Activated CD4-positive, alpha-beta memory T cell treated with anti-CD3 and anti-CD28 coated beads, Interleukin-2, amount 10 ng/mL, durations not matched to agents 7 days and 5 days (primary cell): ENCODE results near the gene SPIRE2. TPM values are rescaled to one million over a fixed set of nuclear protein-coding genes. Genes with fewer than 3 reads are reported as not detected.
"Not testable (repeated sequence)": the region's sequence is repeated elsewhere in the genome, so short reads cannot be mapped to it uniquely, and the experiment has no call there.

Source experiments
- CTCF ChIA-PET: fragments of 350-600 bp; sonication (Branson Sonifier 250); formaldehyde crosslinking; loops from one replicate; lab custom pipeline; 2021; ENCODE audit warnings: antibody characterized with exemption, inconsistent platforms; lab: Charles Lee
- POLR2A ChIA-PET: fragments of 350-600 bp; sonication (Branson Sonifier 250); formaldehyde crosslinking; loops from one replicate; lab custom pipeline; 2021; ENCODE audit warnings: antibody characterized with exemption; lab: Charles Lee
- DNase-seq: peaks from one replicate; pipeline ENCODE4 v3.0.0-alpha.2; 2020
- H3K27ac Mint-ChIP-seq: one replicate; pipeline ENCODE4 v1.8.0; 2021; ENCODE audit warnings: mild to moderate bottlenecking, mixed read lengths
- H3K27me3 Mint-ChIP-seq: one replicate; pipeline ENCODE4 v1.8.0; 2021; ENCODE audit warnings: mixed read lengths
- H3K36me3 Mint-ChIP-seq: one replicate; pipeline ENCODE4 v1.8.0; 2021; ENCODE audit warnings: low read depth, mixed read lengths
- H3K4me1 Mint-ChIP-seq: one replicate; pipeline ENCODE4 v1.8.0; 2021; ENCODE audit warnings: mixed read lengths
- H3K4me3 Mint-ChIP-seq: one replicate; pipeline ENCODE4 v1.8.0; 2021; ENCODE audit warnings: mild to moderate bottlenecking, mixed read lengths
- H3K9me3 Mint-ChIP-seq: one replicate; pipeline ENCODE4 v1.8.0; 2021; ENCODE audit warnings: mixed read lengths
- total RNA-seq, 2 experiments: library from RNA; stranded (reverse); gene quantifications; one replicate each; pipeline ENCODE4 v1.2.3, GENCODE V29; 2021

SPIRE2 gene
- total RNA-seq, 2 experiments from 2014 or later = 1.6 to 1.8 TPM

DNA sequence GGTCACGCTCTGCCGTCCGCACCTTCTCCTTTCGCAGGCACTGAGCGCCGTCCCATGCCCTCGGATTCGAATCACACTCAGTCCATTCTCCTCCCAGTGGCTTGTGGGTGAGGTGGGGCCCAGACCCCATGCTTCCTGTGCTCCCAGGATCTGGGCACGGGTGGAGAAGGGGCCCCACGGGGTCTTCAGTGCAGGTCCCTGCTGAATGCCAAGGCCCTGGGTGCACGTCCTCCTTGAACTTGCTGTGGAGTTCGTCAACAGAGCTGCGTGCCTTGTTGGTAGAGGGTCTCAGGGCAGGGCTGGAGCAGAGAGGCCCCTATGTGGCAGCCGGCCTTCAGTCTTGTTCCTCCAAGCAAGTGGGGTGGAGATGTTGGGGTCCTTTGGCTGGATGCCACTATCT lies 83.1 kb downstream of the SPIRE2 start:
- Mint-ChIP-seq H3K4me1 (peaks cover 12% of the 10 kb centered on the region), H3K36me3 (peaks cover 43% of the 10 kb centered on the region), H3K27ac (no peak overlapping the region), H3K9me3 (no peaks in the 10 kb centered on the region), H3K4me3 (no peak overlapping the region), H3K27me3 (no peaks in the 10 kb centered on the region)
- POLR2A ChIA-PET = interaction anchor here (1.3 to 1.7 kb wide), 2 partner anchors 7 to 12 kb away, joined by 3 to 6 read pairs; partner anchors contain the start of gene MC1R
- CTCF ChIA-PET = interaction anchor here (1.5 to 2.1 kb wide), 3 partner anchors 11 to 205 kb away, joined by 4 to 11 read pairs (median 11); partner anchors contain the start of gene TUBB3
- DNase-seq = no peak

DNA sequence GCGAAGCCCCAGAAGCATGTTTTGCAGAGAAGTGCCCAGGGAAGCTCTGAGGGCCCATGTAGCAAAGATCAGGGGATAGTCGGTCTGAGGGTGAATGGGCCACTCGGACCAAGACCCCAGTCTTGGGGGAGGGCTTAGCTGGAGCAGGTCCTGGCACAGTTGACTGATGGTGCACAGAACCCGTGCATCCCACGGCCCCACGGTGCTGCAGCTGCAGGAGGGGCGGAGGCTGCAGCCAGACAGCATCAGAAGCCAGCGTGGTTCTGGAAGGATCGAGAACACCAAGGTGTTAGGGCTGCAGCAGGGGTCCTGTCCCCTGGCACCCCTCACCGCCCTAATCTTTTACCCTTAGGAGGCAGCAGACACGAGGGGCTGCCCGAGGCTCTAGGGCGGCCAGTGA lies 83.9 kb downstream of the SPIRE2 start:
- Mint-ChIP-seq H3K9me3 (no peaks in the 10 kb centered on the region), H3K4me3 (no peak overlapping the region), H3K27ac (no peak overlapping the region), H3K27me3 (no peaks in the 10 kb centered on the region), H3K36me3 (peaks cover 35% of the 10 kb centered on the region), H3K4me1 (peaks cover 12% of the 10 kb centered on the region)
- POLR2A ChIA-PET = no interaction called here
- DNase-seq = no peak
- CTCF ChIA-PET = no interaction called here

DNA sequence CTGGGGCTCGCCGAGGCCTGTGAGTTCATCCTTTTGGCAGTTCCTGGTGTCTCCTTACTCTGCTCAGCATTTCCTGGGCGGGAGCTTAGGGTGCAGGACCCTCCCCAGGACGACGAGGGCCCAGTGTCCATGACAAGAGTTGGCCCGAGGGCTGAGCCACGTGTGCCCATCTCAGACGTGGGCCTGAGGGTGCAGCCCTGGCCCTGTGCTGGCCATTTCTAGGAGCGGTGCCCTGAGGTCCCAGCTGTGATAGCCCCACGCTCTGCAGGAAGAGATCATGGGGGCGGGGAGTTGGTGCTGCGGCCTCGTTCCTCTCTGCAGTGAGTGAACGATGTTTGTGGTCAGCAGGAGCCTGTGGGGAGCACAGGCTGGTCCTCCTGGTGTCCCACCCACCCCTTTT lies 84.4 kb downstream of the SPIRE2 start:
- POLR2A ChIA-PET = no interaction called here
- CTCF ChIA-PET = interaction anchor here (0.6 kb wide), 1 partner anchor 86 kb away, joined by 3 read pairs; no protein-coding TSS in a partner anchor
- H3K4me3 Mint-ChIP-seq = no peak overlapping the region
- no peaks in the 10 kb centered on the region for H3K9me3 Mint-ChIP-seq
- H3K27me3 Mint-ChIP-seq = no peaks in the 10 kb centered on the region
- DNase-seq = no peak
- no peak overlapping the region for H3K27ac Mint-ChIP-seq
- peaks cover 35% of the 10 kb centered on the region for H3K36me3 Mint-ChIP-seq
- peaks cover 17% of the 10 kb centered on the region for H3K4me1 Mint-ChIP-seq

DNA sequence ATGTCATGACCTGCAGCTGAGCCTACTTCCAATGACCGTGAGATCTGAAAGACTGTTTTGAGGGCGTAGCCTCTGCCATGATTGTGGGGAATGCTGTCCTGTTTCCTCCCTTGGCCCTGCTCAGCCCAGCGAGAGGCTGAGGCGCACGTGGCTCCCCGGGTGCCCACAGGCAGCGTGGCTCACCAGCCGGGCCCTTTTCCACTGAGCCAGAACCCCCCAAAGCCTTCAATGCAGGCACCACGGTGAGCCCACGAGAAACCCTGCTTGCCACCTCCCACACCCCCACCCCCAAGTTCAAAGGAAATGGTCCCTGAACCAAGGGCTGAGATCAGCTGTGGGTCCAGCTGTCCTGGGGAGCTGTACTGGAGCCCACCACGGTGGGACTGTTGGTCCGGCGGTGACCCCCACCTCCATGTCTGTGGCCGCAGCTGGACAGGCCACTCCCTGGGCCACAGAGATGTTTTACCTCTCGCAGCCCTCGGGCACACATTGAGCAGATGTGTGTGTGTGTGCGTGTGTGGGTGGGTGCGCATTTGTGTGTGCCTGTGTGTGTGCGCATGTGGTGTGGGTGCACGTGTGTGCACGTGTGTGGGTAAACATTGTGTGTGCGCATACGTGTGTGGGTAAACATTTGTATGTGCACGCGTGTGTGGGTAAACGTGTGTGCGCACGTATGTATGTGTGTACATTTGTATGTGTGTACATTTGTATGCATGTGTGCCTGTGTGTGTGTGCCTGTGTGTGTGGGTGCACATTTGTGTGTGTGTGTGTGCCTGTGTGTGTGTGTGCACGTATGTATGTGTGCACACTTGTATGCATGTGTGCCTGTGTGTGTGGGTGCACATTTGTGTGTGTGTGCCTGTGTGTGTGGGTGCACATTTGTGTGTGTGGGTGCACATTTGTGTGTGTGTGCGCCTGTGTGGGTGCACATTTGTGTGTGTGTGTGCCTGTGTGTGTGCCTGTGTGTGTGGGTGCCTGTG lies 85.4 kb downstream of the SPIRE2 start:
- peaks cover 34% of the 10 kb centered on the region for H3K36me3 Mint-ChIP-seq
- DNase-seq = no peak
- POLR2A ChIA-PET = no interaction called here
- peaks cover 2% of the 10 kb centered on the region for H3K27me3 Mint-ChIP-seq
- H3K9me3 Mint-ChIP-seq = no peaks in the 10 kb centered on the region
- CTCF ChIA-PET = interaction anchor here (0.6 kb wide), 2 partner anchors 85 to 99 kb away, joined by 3 read pairs; no protein-coding TSS in a partner anchor
- H3K4me3 Mint-ChIP-seq = no peak overlapping the region
- no peak overlapping the region for H3K27ac Mint-ChIP-seq
- H3K4me1 Mint-ChIP-seq = peaks cover 26% of the 10 kb centered on the region

DNA sequence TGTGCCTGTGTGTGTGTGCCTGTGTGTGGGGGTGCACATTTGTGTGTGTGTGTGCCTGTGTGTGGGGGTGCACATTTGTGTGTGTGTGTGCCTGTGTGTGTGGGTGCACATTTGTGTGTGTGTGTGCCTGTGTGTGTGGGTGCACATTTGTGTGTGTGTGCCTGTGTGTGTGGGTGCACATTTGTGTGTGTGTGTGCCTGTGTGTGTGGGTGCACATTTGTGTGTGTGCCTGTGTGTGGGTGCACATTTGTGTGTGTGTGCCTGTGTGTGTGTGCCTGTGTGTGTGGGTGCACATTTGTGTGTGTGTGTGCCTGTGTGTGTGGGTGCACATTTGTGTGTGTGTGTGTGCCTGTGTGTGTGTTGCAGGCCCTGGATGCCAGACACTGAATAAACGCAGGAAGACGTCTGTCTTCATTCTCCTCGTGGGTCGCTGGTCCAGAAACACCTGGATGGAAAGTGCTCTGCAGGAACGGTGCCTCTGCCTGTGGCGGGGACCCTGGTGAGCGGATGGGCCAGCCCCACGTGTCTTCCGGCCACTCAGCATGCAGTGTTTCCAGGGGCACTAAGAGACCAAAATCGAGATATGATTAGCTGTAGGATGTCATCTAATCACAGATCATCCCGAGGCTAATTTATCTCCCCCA lies 86.5 kb downstream of the SPIRE2 start:
- POLR2A ChIA-PET, H3K4me3 Mint-ChIP-seq, DNase-seq, H3K9me3 Mint-ChIP-seq, CTCF ChIA-PET, H3K27ac Mint-ChIP-seq: not testable (repeated sequence)
- peaks cover 33% of the 10 kb centered on the region for H3K4me1 Mint-ChIP-seq
- H3K27me3 Mint-ChIP-seq = peaks cover 11% of the 10 kb centered on the region
- H3K36me3 Mint-ChIP-seq = peaks cover 26% of the 10 kb centered on the region

DNA sequence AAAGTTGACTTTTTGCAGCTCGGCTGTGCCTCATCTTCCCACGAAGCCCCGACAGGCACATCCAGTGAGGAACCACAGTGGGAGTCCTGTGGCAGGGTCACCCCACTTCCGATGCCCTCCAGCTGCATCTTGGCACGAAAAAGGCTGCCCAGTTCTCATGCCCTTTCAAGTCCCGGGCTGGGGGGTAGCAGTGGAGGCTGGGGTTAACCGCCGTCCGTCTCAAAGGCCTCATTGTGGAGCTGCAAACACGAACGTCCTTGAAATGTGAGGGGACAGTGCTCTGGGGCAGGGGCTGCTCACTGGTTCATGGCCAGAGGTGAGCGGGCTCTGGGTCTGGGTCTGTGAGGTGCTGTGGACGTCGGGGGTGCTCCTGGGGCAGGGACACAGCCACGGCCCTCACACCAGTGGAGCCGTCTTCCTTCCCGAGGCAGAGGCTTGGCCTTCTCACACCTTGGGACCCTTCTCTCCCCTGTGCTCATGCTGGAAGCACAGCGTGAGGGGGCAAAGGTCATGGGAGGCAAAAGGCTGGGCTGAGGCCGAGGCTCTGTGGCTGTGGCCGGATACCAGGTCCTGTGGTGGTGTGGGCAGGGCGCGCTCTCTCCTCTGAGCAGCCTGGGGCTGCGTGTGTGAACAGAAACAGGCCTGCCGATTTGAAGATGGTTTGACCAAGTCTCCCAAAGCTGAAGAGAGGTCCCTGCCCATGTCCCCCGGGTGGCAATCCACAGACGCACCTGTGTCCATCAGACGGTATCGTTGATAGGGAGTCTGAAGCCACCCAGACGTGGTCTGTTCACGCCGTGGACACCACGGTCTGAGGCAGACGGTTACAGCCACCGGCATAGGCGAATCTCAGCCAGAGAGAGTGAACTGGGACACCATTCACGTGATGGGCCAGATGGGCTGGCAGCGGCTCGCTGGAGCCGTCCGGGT lies 87.3 kb downstream of the SPIRE2 start:
- H3K4me3 Mint-ChIP-seq = no peak overlapping the region
- no peaks in the 10 kb centered on the region for H3K9me3 Mint-ChIP-seq
- H3K36me3 Mint-ChIP-seq = peaks cover 18% of the 10 kb centered on the region
- no peak overlapping the region for H3K27ac Mint-ChIP-seq
- ChIA-PET POLR2A (no interaction called here), CTCF (no interaction called here)
- no peak for DNase-seq
- H3K4me1 Mint-ChIP-seq = peaks cover 33% of the 10 kb centered on the region
- peaks cover 18% of the 10 kb centered on the region for H3K27me3 Mint-ChIP-seq

DNA sequence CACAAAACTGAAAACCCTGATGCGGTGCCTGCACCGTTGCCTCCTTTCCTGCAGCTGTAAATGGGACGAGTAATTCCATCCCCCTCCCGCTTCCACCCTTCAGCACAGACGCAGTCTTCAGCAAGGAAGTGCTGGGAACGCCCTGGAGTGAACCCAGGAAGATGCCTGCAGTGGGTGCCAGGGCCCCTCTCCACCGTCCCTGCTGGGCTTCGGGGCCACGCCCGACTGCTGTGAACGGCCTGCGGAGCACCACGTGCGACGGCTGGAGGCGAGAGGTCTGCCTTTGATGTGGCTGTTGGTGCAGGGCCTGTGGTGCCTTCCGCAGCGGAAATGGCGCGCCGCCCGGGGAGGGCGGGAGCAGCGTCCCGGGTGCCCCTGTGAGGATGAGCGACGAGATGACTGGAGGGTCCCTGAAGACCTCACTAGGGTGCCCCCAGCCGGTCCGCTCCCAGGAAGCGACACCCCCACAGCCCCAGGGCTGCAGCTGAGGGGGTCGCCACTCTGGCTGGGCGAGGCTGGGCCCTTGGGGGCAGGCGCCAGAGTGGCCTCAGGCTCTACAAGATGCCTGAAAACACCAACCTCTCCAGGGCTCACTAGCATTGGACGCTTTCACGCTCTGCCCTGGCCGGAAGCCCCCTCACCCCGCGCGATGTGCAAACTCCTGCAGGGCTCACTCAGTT lies 89.6 kb downstream of the SPIRE2 start:
- H3K27me3 Mint-ChIP-seq = peaks cover 29% of the 10 kb centered on the region
- CTCF ChIA-PET = interaction anchor here (0.6 to 1.0 kb wide), 2 partner anchors 8 to 1446 kb away, joined by 5 read pairs; no protein-coding TSS in a partner anchor
- no peaks in the 10 kb centered on the region for H3K9me3 Mint-ChIP-seq
- H3K27ac Mint-ChIP-seq = peak overlapping the region; percentile 71
- POLR2A ChIA-PET = interaction anchor here (1.0 to 3.4 kb wide), 3 partner anchors 10 to 46 kb away, joined by 3 to 21 read pairs (median 8); partner anchors contain the start of gene TCF25
- H3K4me1 Mint-ChIP-seq = peaks cover 52% of the 10 kb centered on the region
- peak; percentile 92 for DNase-seq
- peaks cover 7% of the 10 kb centered on the region for H3K36me3 Mint-ChIP-seq
- peak overlapping the region; percentile 66 for H3K4me3 Mint-ChIP-seq

DNA sequence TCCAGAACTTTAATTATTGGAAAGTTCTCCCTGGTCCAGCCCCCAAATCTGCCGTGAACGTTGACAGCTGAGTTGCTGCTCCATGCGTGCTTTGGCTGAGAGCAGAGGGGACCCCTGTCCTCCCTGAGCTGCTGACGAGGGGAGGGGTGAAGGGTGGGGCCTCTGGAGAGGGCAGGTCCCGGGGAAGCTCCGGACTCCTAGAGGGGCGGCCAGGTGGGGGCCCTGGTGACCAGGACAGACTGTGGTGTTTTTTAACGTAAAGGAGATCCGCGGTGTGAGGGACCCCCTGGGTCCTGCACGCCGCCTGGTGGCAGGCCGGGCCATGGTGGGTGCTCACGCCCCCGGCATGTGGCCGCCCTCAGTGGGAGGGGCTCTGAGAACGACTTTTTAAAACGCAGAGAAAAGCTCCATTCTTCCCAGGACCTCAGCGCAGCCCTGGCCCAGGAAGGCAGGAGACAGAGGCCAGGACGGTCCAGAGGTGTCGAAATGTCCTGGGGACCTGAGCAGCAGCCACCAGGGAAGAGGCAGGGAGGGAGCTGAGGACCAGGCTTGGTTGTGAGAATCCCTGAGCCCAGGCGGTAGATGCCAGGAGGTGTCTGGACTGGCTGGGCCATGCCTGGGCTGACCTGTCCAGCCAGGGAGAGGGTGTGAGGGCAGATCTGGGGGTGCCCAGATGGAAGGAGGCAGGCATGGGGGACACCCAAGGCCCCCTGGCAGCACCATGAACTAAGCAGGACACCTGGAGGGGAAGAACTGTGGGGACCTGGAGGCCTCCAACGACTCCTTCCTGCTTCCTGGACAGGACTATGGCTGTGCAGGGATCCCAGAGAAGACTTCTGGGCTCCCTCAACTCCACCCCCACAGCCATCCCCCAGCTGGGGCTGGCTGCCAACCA lies 90.4 kb downstream of the SPIRE2 start, which contains the start of gene MC1R:
Gene MC1R (plus strand): TSS at position 410 of the 895 bp plus-strand sequence. CDS start 397 bp downstream, at position 807.
- ChIA-PET CTCF (interaction anchor here (1.0 kb wide), 1 partner anchor 8 kb away, joined by 5 read pairs; no protein-coding TSS in a partner anchor), POLR2A (interaction anchor here (1.0 to 3.4 kb wide), 2 partner anchors 8 to 45 kb away, joined by 6 to 21 read pairs; partner anchors contain the start of gene TCF25)
- Mint-ChIP-seq H3K4me1 (peaks cover 52% of the 10 kb centered on the region), H3K27me3 (peaks cover 29% of the 10 kb centered on the region), H3K36me3 (peaks cover 2% of the 10 kb centered on the region), H3K9me3 (no peaks in the 10 kb centered on the region), H3K27ac (peak within 1 kb of the TSS; percentile 71), H3K4me3 (peak within 1 kb of the TSS; percentile 66)
- no peak for DNase-seq

DNA sequence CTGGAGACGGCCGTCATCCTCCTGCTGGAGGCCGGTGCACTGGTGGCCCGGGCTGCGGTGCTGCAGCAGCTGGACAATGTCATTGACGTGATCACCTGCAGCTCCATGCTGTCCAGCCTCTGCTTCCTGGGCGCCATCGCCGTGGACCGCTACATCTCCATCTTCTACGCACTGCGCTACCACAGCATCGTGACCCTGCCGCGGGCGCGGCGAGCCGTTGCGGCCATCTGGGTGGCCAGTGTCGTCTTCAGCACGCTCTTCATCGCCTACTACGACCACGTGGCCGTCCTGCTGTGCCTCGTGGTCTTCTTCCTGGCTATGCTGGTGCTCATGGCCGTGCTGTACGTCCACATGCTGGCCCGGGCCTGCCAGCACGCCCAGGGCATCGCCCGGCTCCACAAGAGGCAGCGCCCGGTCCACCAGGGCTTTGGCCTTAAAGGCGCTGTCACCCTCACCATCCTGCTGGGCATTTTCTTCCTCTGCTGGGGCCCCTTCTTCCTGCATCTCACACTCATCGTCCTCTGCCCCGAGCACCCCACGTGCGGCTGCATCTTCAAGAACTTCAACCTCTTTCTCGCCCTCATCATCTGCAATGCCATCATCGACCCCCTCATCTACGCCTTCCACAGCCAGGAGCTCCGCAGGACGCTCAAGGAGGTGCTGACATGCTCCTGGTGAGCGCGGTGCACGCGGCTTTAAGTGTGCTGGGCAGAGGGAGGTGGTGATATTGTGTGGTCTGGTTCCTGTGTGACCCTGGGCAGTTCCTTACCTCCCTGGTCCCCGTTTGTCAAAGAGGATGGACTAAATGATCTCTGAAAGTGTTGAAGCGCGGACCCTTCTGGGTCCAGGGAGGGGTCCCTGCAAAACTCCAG lies 91.5 kb downstream of the SPIRE2 start:
- no peak for DNase-seq
- H3K4me1 Mint-ChIP-seq = peaks cover 55% of the 10 kb centered on the region
- ChIA-PET POLR2A (interaction anchor here (3.4 kb wide), 1 partner anchor 47 kb away, joined by 21 read pairs; the partner anchor contains the start of gene TCF25), CTCF (interaction anchor here (1.5 kb wide), 1 partner anchor 10 kb away, joined by 3 read pairs; no protein-coding TSS in a partner anchor)
- no peaks in the 10 kb centered on the region for H3K9me3 Mint-ChIP-seq
- peak overlapping the region; percentile 35 for H3K27ac Mint-ChIP-seq
- peaks cover 36% of the 10 kb centered on the region for H3K27me3 Mint-ChIP-seq
- peak overlapping the region; percentile 21 for H3K4me3 Mint-ChIP-seq
- H3K36me3 Mint-ChIP-seq = peaks cover 2% of the 10 kb centered on the region

DNA sequence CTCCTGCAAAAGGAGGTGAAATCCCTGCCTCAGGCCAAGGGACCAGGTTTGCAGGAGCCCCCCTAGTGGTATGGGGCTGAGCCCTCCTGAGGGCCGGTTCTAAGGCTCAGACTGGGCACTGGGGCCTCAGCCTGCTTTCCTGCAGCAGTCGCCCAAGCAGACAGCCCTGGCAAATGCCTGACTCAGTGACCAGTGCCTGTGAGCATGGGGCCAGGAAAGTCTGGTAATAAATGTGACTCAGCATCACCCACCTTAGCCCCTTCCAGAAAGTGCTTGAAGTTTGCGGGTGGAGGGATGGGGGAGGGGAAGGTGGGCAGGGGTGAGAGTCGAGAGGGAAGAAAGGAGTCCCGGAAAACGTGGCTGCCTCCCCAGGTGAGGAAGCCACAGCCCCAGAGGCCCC lies 92.4 kb downstream of the SPIRE2 start:
- peaks cover 59% of the 10 kb centered on the region for H3K4me1 Mint-ChIP-seq
- H3K36me3 Mint-ChIP-seq = no peaks in the 10 kb centered on the region
- DNase-seq = no peak
- CTCF ChIA-PET = interaction anchor here (1.5 kb wide), 1 partner anchor 11 kb away, joined by 3 read pairs; no protein-coding TSS in a partner anchor
- POLR2A ChIA-PET = no interaction called here
- H3K9me3 Mint-ChIP-seq = no peaks in the 10 kb centered on the region
- peaks cover 41% of the 10 kb centered on the region for H3K27me3 Mint-ChIP-seq
- no peak overlapping the region for H3K27ac Mint-ChIP-seq
- H3K4me3 Mint-ChIP-seq = no peak overlapping the region
